Memory B cell (primary cell): ENCODE results near the gene ZBTB4.
"Not testable (repeated sequence)": the region's sequence is repeated elsewhere in the genome, so short reads cannot be mapped to it uniquely, and the experiment has no call there.

Experiments
- ATAC-seq: fragments of 150-1000 bp; cut with Tn5 transposase; 2 replicates; pipeline ENCODE4 v1.10.0; 2021; ENCODE audit warnings: low read depth, mild to moderate bottlenecking, moderate library complexity
- DNase-seq, 2 donors: peaks; one replicate each; pipeline ENCODE4 v3.0.0; 2022; ENCODE audit warnings: low spot score in 2 of 2
- H3K27ac Mint-ChIP-seq: one replicate; pipeline ENCODE4 v1.8.0; 2022; ENCODE audit warnings: mild to moderate bottlenecking, moderate library complexity, mixed read lengths
- H3K27me3 Mint-ChIP-seq: one replicate; pipeline ENCODE4 v1.8.0; 2022; ENCODE audit warnings: mixed read lengths
- H3K36me3 Mint-ChIP-seq: one replicate; pipeline ENCODE4 v1.8.0; 2022; ENCODE audit warnings: mild to moderate bottlenecking, mixed read lengths
- H3K4me1 Mint-ChIP-seq: one replicate; pipeline ENCODE4 v1.8.0; 2022; ENCODE audit warnings: mixed read lengths
- H3K4me3 Mint-ChIP-seq: one replicate; pipeline ENCODE4 v1.8.0; 2022; ENCODE audit warnings: mild to moderate bottlenecking, moderate library complexity, mixed read lengths
- H3K9me3 Mint-ChIP-seq: one replicate; pipeline ENCODE4 v1.8.0; 2022; ENCODE audit warnings: mixed read lengths

ZBTB4 gene

GRCh38 chr17:7483255-7484066 lies 4.0 kb upstream of the ZBTB4 start:
- Mint-ChIP-seq H3K36me3 (peaks cover 4% of the 10 kb centered on the region), H3K27ac (peak overlapping the region; percentile 100), H3K27me3 (no peaks in the 10 kb centered on the region), H3K4me3 (peak overlapping the region; percentile 99), H3K9me3 (no peaks in the 10 kb centered on the region), H3K4me1 (peaks cover 54% of the 10 kb centered on the region)
- DNase-seq (peak; percentile 82 to 93), ATAC-seq (peak; percentile 58)

GRCh38 chr17:7482742-7483088 lies 3.3 kb upstream of the ZBTB4 start:
- H3K36me3 Mint-ChIP-seq, H3K9me3 Mint-ChIP-seq, ATAC-seq, H3K27me3 Mint-ChIP-seq, DNase-seq: not testable (repeated sequence)
- peaks cover 59% of the 10 kb centered on the region for H3K4me1 Mint-ChIP-seq
- H3K27ac Mint-ChIP-seq: peak overlapping the region; percentile 100
- H3K4me3 Mint-ChIP-seq: peak overlapping the region; percentile 99

GRCh38 chr17:7481842-7482741 lies 2.7 kb upstream of the ZBTB4 start:
- ATAC-seq, H3K36me3 Mint-ChIP-seq, H3K9me3 Mint-ChIP-seq, DNase-seq, H3K27me3 Mint-ChIP-seq: not testable (repeated sequence)
- H3K4me1 Mint-ChIP-seq: peaks cover 60% of the 10 kb centered on the region
- peak overlapping the region; percentile 100 for H3K27ac Mint-ChIP-seq
- H3K4me3 Mint-ChIP-seq: peak overlapping the region; percentile 99

GRCh38 chr17:7481275-7481674 lies 1.8 kb upstream of the ZBTB4 start, which contains the start of gene SLC35G6:
TSS of gene SLC35G6 (plus strand) at chr17:7481446. CDS start at chr17:7481517, 71 bp downstream.
- peaks cover 62% of the 10 kb centered on the region for H3K4me1 Mint-ChIP-seq
- peak within 1 kb of the TSS; percentile 99 for H3K4me3 Mint-ChIP-seq
- H3K27me3 Mint-ChIP-seq, ATAC-seq, H3K9me3 Mint-ChIP-seq, H3K36me3 Mint-ChIP-seq, DNase-seq: not testable (repeated sequence)
- peak within 1 kb of the TSS; percentile 100 for H3K27ac Mint-ChIP-seq

GRCh38 chr17:7480089-7480384 lies 606 bp upstream of the ZBTB4 start:
- DNase-seq (no peak), ATAC-seq (no peak)
- peak overlapping the region; percentile 92 for H3K27ac Mint-ChIP-seq
- no peaks in the 10 kb centered on the region for H3K27me3 Mint-ChIP-seq
- no peaks in the 10 kb centered on the region for H3K9me3 Mint-ChIP-seq
- H3K36me3 Mint-ChIP-seq: no peaks in the 10 kb centered on the region
- peaks cover 59% of the 10 kb centered on the region for H3K4me1 Mint-ChIP-seq
- H3K4me3 Mint-ChIP-seq: peak overlapping the region; percentile 89

- Mint-ChIP-seq H3K4me1 (peaks cover 55% of the 10 kb centered on the region), H3K4me3 (peak overlapping the region; percentile 91), H3K36me3 (no peaks in the 10 kb centered on the region), H3K27me3 (no peaks in the 10 kb centered on the region), H3K9me3 (no peaks in the 10 kb centered on the region), H3K27ac (peak overlapping the region; percentile 93)
- peak; percentile 59 to 62 for DNase-seq
- ATAC-seq: peak; percentile 51
These were observed 887 bp downstream of the ZBTB4 start for GRCh38 chr17:7478276-7479212.

GRCh38 chr17:7477392-7478275 lies 1.8 kb downstream of the ZBTB4 start:
- peak overlapping the region; percentile 93 for H3K27ac Mint-ChIP-seq
- ATAC-seq (no peak), DNase-seq (no peak)
- peak overlapping the region; percentile 91 for H3K4me3 Mint-ChIP-seq
- no peaks in the 10 kb centered on the region for H3K36me3 Mint-ChIP-seq
- no peaks in the 10 kb centered on the region for H3K27me3 Mint-ChIP-seq
- H3K4me1 Mint-ChIP-seq: peaks cover 50% of the 10 kb centered on the region
- no peaks in the 10 kb centered on the region for H3K9me3 Mint-ChIP-seq

GRCh38 chr17:7476951-7477350 lies 2.5 kb downstream of the ZBTB4 start:
- H3K36me3 Mint-ChIP-seq: no peaks in the 10 kb centered on the region
- H3K27me3 Mint-ChIP-seq: no peaks in the 10 kb centered on the region
- no peak for ATAC-seq
- no peak for DNase-seq
- H3K9me3 Mint-ChIP-seq: no peaks in the 10 kb centered on the region
- no peak overlapping the region for H3K4me3 Mint-ChIP-seq
- peak overlapping the region; percentile 14 for H3K27ac Mint-ChIP-seq
- H3K4me1 Mint-ChIP-seq: peaks cover 46% of the 10 kb centered on the region

GRCh38 chr17:7476494-7476893 lies 2.9 kb downstream of the ZBTB4 start:
- Mint-ChIP-seq H3K4me1 (peaks cover 44% of the 10 kb centered on the region), H3K36me3 (no peaks in the 10 kb centered on the region), H3K9me3 (no peaks in the 10 kb centered on the region), H3K27me3 (no peaks in the 10 kb centered on the region), H3K4me3 (no peak overlapping the region), H3K27ac (peak overlapping the region; percentile 29)
- DNase-seq (no peak), ATAC-seq (no peak)

GRCh38 chr17:7475764-7476422 lies 3.5 kb downstream of the ZBTB4 start:
- H3K27ac Mint-ChIP-seq: peak overlapping the region; percentile 29
- DNase-seq (no peak), ATAC-seq (no peak)
- H3K27me3 Mint-ChIP-seq: no peaks in the 10 kb centered on the region
- H3K4me3 Mint-ChIP-seq: no peak overlapping the region
- peaks cover 39% of the 10 kb centered on the region for H3K4me1 Mint-ChIP-seq
- no peaks in the 10 kb centered on the region for H3K36me3 Mint-ChIP-seq
- no peaks in the 10 kb centered on the region for H3K9me3 Mint-ChIP-seq

- H3K9me3 Mint-ChIP-seq, H3K27ac Mint-ChIP-seq, H3K4me3 Mint-ChIP-seq, DNase-seq, H3K36me3 Mint-ChIP-seq, ATAC-seq, H3K27me3 Mint-ChIP-seq: not testable (repeated sequence)
- peaks cover 32% of the 10 kb centered on the region for H3K4me1 Mint-ChIP-seq
These were observed 4.7 kb downstream of the ZBTB4 start for GRCh38 chr17:7474767-7475166.

- H3K36me3 Mint-ChIP-seq: peaks cover 5% of the 10 kb centered on the region
- H3K4me1 Mint-ChIP-seq: peaks cover 22% of the 10 kb centered on the region
- H3K4me3 Mint-ChIP-seq: no peak overlapping the region
- no peaks in the 10 kb centered on the region for H3K9me3 Mint-ChIP-seq
- H3K27ac Mint-ChIP-seq: peak overlapping the region; percentile 12
- ATAC-seq: no peak
- no peaks in the 10 kb centered on the region for H3K27me3 Mint-ChIP-seq
- DNase-seq: no peak
These were observed 7.7 kb downstream of the ZBTB4 start for GRCh38 chr17:7471729-7472128.
